Cardiac fibroblast (primary cell): ENCODE data around the gene PAPPA.

ENCODE experiments used
- DNase-seq, 2 donors: peaks; one replicate each; pipeline versions ENCODE4 v3.0.0 to v3.0.0-alpha.2; 2010; ENCODE audit warnings: low read depth in 2 of 2
- H3K4me3 ChIP-seq, 2 donors: replicated peaks in 1 of 2; 1 replicate in 1 of 2; 2 replicates in 1 of 2; pipeline ENCODE4 v1.5.1; 2011; ENCODE audit warnings: low read depth in 2 of 2, low read length in 2 of 2, mild to moderate bottlenecking in 2 of 2, moderate library complexity in 1 of 2
- CTCF ChIP-seq: IDR thresholded peaks from one replicate; pipeline ENCODE4 v1.5.1; 2011; ENCODE audit warnings: low read depth, mild to moderate bottlenecking, low read length, inconsistent platforms

The PAPPA gene

DNA sequence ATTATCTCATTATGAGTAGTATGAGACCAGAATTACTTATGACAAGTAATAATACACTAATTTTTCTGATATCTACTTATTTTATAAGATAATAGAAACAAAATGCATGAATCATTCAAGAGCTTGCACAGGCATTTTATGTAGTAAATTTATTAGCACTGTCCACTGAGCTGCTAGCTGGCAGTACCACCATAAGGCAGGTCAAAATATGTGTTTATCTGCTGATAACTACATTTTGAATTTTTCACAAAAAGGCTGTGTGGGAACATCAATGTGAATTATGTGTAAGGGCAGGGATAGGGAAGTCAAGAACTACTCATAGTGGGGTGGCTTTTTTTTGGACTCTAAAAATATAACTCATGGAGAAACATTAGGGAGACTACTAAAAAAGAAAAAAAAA lies 249.6 kb downstream of the PAPPA start:
- TF ChIP-seq CTCF, result no peak
- DNase-seq, result peak in 1 of 2 donors; percentile 41

GRCh38 chr9:116404228-116404627 lies 250.6 kb downstream of the PAPPA start:
- TF ChIP-seq CTCF, result no peak
- peak in 1 of 2 donors; percentile 53 for DNase-seq
- H3K4me3 ChIP-seq, result no peak overlapping the region

More for the DNA sequence above, 249.6 kb downstream of the PAPPA start:
- no peak overlapping the region for H3K4me3 ChIP-seq

DNA sequence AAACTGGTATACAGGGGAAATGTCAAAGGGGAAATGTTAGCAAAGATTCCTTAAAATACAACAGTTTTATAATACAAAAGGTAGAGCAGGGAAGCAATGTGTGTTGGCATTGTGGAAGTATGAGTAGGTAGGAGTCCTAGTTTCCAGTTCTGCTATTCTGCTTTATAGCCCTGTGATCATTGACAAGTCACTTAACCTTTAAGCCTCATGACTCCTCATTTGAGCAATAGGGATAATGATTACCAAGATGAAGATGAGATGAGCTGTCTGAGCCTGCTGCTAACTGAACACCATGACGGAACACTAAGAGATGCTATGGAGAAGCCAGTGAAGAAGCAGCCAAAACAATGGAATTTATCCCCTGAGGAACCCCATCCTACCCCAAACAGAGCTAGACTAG lies 251.7 kb downstream of the PAPPA start:
- TF ChIP-seq CTCF, result no peak
- peak in 1 of 2 donors; percentile 55 for DNase-seq
- no peak overlapping the region for H3K4me3 ChIP-seq

GRCh38 chr9:116406469-116406868 lies 252.9 kb downstream of the PAPPA start:
- H3K4me3 ChIP-seq, result no peak overlapping the region
- no peak for TF ChIP-seq CTCF
- DNase-seq, result peak in 1 of 2 donors; percentile 22

- DNase-seq, result peak in 1 of 2 donors; percentile 15
- TF ChIP-seq CTCF, result no peak
- H3K4me3 ChIP-seq, result no peak overlapping the region
Observed at GRCh38 chr9:116409129-116409528, 255.5 kb downstream of the PAPPA start.

DNA sequence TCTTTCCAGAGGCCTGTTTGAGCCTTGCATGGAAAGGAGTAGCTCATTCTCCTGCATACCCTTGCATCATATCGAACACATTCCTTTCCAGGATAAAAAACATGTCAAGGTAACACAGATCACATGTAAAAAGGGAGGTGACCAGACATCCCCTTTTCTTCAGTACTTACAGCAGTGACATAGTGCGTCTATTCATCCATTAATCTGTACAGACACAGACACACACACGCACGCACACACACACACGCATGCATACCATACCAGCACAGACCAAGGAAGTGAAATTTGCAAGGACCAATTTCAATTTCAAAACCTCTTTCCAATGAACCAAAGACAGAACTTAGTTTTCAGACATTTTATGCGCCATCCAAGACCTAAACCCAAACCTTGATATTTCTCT lies 256.0 kb downstream of the PAPPA start:
- H3K4me3 ChIP-seq, result no peak overlapping the region
- DNase-seq, result no peak
- no peak for TF ChIP-seq CTCF

DNA sequence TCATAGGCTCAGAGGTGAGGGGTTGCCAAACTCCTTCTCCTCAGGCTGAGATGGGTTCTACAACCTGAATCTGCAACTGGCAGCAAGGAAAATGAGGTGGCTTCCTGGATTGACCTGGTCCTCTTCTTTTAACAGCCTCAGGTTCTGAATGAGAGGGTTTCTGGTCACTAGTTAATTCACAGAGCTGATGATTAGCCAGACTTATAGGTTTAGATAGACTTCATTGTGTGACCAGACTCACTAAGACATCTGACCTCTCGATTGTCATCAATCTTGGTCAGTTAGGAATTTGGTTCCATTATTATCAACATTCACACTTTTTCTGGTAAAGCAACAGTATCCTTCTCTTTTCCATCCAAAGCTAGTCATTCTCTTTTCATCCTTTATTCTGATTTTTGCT lies 257.9 kb downstream of the PAPPA start:
- no peak overlapping the region for H3K4me3 ChIP-seq
- no peak for TF ChIP-seq CTCF
- no peak for DNase-seq
